GM12878 (cell line): ENCODE results near the gene DYNC1LI1.

ENCODE experiments used
- E4F1 ChIP-seq: fragments of 450-650 bp; IDR thresholded peaks from 2 replicates; pipeline ENCODE4 v1.6.1; 2018; ENCODE audit warnings: borderline replicate concordance, mild to moderate bottlenecking; ENCODE audit not compliant: partially characterized antibody
- TF ChIP-seq, protein P1 (sequence below), 3 experiments: IDR thresholded peaks in 2 of 3; conservative IDR thresholded peaks in 1 of 3; 2 replicates each; pipeline ENCODE4 v1.5.1; 2011; ENCODE audit warnings: low read depth in 3 of 3, low read length in 3 of 3, mild to moderate bottlenecking in 3 of 3, control low read depth in 2 of 3, moderate library complexity in 2 of 3, inconsistent platforms in 1 of 3, mixed read lengths in 1 of 3; ENCODE audit not compliant: control insufficient read depth in 2 of 3, insufficient read depth in 1 of 3; ENCODE audit errors: extremely low read depth in 1 of 3

DNA sequence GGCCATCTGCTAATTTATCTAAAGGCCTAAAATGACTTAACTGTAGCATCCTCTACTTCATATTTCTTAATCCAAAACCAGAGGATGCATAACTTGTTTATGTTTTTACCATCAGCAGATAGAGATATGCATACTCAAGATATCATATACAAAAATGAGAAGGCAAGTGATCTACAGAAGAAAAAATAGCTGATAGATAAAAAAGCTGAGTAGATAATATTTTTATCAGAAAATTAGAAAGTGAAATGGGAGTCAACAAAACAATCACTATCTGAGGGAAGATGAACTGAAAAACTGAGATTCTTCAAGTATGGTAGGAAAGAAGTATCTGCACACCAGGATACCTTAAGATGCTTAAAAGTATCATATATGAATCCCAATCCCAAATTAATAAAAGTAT, 25.4 kb downstream of the DYNC1LI1 start:
- TF ChIP-seq E4F1 = no peak
- TF ChIP-seq, protein P1, sequence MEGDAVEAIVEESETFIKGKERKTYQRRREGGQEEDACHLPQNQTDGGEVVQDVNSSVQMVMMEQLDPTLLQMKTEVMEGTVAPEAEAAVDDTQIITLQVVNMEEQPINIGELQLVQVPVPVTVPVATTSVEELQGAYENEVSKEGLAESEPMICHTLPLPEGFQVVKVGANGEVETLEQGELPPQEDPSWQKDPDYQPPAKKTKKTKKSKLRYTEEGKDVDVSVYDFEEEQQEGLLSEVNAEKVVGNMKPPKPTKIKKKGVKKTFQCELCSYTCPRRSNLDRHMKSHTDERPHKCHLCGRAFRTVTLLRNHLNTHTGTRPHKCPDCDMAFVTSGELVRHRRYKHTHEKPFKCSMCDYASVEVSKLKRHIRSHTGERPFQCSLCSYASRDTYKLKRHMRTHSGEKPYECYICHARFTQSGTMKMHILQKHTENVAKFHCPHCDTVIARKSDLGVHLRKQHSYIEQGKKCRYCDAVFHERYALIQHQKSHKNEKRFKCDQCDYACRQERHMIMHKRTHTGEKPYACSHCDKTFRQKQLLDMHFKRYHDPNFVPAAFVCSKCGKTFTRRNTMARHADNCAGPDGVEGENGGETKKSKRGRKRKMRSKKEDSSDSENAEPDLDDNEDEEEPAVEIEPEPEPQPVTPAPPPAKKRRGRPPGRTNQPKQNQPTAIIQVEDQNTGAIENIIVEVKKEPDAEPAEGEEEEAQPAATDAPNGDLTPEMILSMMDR (IDR thresholded peaks at IDR 0.05 in 2 of 3, conservative IDR thresholded peaks at IDR 0.05 in 1 of 3; ENCODE audit: control insufficient read depth in 2 of 3, extremely low read depth in 1 of 3, insufficient read depth in 1 of 3, low read depth in 3 of 3, low read length in 3 of 3) = no peak
